GM20000 (cell line): ENCODE data around the gene GPR61.
A peak's percentile ranks its signal among the peaks of the same experiment; 100 is the strongest.

Experiments
- DNase-seq: peaks from one replicate; pipeline ENCODE4 v3.0.0; 2012; ENCODE audit warnings: low spot score
- CTCF ChIP-seq: IDR thresholded peaks from 2 replicates; pipeline ENCODE4 v1.5.1; 2012; ENCODE audit warnings: mild to moderate bottlenecking, control low read depth; ENCODE audit errors: extremely low read depth, missing control alignments

Gene GPR61

GRCh38 chr1:109547463-109548320 lies 8.0 kb downstream of the GPR61 start:
- no peak for TF ChIP-seq CTCF

GRCh38 chr1:109548321-109549267 lies 8.9 kb downstream of the GPR61 start, which contains the start of gene GNAI3:
Gene GNAI3 (plus strand): TSS chr1:109548615. CDS start chr1:109548721, 106 bp downstream.
- peak; percentile 93 for DNase-seq
- TF ChIP-seq CTCF, result no peak

More at GRCh38 chr1:109547463-109548320, 8.0 kb downstream of the GPR61 start:
- DNase-seq, result peak; percentile 25

GRCh38 chr1:109556563-109556962 lies 16.9 kb downstream of the GPR61 start:
- DNase-seq, result no peak
- no peak for TF ChIP-seq CTCF

- TF ChIP-seq CTCF, result no peak
- DNase-seq, result no peak
These were observed 17.8 kb downstream of the GPR61 start for GRCh38 chr1:109557520-109557919.

GRCh38 chr1:109559995-109560394 lies 20.3 kb downstream of the GPR61 start:
- no peak for TF ChIP-seq CTCF

GRCh38 chr1:109564194-109564878 lies 24.7 kb downstream of the GPR61 start:
- no peak for TF ChIP-seq CTCF
- no peak for DNase-seq

More at GRCh38 chr1:109559995-109560394, 20.3 kb downstream of the GPR61 start:
- DNase-seq, result no peak
